GM12891 (cell line): ENCODE data around the gene C9orf43.

ENCODE experiments used
- POLR2A ChIP-seq: IDR thresholded peaks from 2 replicates; pipeline ENCODE4 v1.6.1; 2011; ENCODE audit warnings: low read depth, low read length, control low read depth
- POLR2AphosphoS5 ChIP-seq: IDR thresholded peaks from 2 replicates; pipeline ENCODE4 v1.6.1; 2011; ENCODE audit warnings: low read depth, low read length, control low read depth
- SPI1 ChIP-seq: IDR thresholded peaks from 2 replicates; pipeline ENCODE4 v1.6.1; 2011; ENCODE audit warnings: low read depth, low read length, control low read depth
- TAF1 ChIP-seq: IDR thresholded peaks from 2 replicates; pipeline ENCODE4 v1.6.1; 2011; ENCODE audit warnings: low read depth, low read length, control low read depth

- TF ChIP-seq TAF1 (no peak), SPI1 (no peak), POLR2A (no peak), POLR2AphosphoS5 (no peak)
These were observed 35.8 kb downstream of the C9orf43 start for GRCh38 chr9:113446323-113446740.
